ENCODE data around the gene SERF1A.
"Not testable (repeated sequence)": the region's sequence is repeated elsewhere in the genome, so short reads cannot be mapped to it uniquely, and the experiment has no call there.

Gene SERF1A

GRCh38 chr5:70900533-70901271 lies at the start of gene SERF1A:
Gene SERF1A, plus strand, starts transcription at chr5:70900669. Its CDS starts 201 bp downstream, at chr5:70900870.
- not testable (repeated sequence) for H3K4me3 Mint-ChIP-seq, H3K9me3 Mint-ChIP-seq, H3K27me3 Mint-ChIP-seq, H3K27ac Mint-ChIP-seq, H3K36me3 Mint-ChIP-seq, H3K4me1 Mint-ChIP-seq
- peak; percentile 97 for ATAC-seq

- H3K27me3 Mint-ChIP-seq, H3K9me3 Mint-ChIP-seq, ATAC-seq, H3K36me3 Mint-ChIP-seq, H3K4me1 Mint-ChIP-seq, H3K4me3 Mint-ChIP-seq, H3K27ac Mint-ChIP-seq: not testable (repeated sequence)
These were observed 33.7 kb upstream of the SERF1A start for GRCh38 chr5:70866778-70867177.

- ATAC-seq, result not testable (repeated sequence)
These were observed 29.8 kb upstream of the SERF1A start for GRCh38 chr5:70870626-70871025.

DNA sequence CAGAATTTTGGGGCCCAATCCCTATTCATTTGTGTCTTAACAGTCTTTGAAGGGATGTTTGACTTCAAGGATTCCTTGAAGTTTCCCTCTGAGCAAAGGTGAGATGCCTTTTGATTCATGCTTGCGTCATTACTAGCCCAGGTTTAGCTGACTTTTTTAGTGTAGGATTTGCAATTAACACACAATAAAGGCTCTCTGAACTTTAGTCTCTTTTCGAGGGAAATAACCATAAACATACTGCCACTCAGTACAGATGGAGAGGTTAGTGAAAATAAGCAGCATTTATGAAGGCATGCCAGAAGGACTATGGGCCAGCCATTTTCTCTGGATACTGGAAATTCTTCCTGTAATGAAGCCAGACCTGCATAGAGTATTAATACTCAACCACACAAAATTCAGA lies 4.4 kb upstream of the SERF1A start:
- H3K4me1 Mint-ChIP-seq, H3K4me3 Mint-ChIP-seq, H3K9me3 Mint-ChIP-seq, ATAC-seq, H3K27me3 Mint-ChIP-seq, H3K27ac Mint-ChIP-seq, H3K36me3 Mint-ChIP-seq: not testable (repeated sequence)

More at GRCh38 chr5:70870626-70871025, 29.8 kb upstream of the SERF1A start:
- H3K9me3 Mint-ChIP-seq, H3K27me3 Mint-ChIP-seq, H3K4me3 Mint-ChIP-seq, H3K27ac Mint-ChIP-seq, H3K36me3 Mint-ChIP-seq, H3K4me1 Mint-ChIP-seq: not testable (repeated sequence)

DNA sequence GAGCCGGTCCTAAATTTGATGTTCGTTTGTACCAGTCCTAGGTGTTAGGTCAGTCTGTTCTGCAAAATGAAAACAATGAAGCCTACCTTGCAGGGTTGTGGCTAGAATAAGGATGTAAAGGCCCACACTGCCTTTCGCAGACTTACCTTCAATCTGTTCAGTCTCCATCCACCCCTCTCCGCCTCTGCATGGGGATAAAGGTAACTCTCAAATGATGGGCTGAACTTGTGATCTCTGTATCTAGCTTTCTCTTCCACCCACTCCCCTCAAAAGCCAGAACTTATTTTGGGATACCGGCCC lies 753 bp downstream of the SERF1A start:
- not testable (repeated sequence) for H3K36me3 Mint-ChIP-seq, H3K4me1 Mint-ChIP-seq, H3K4me3 Mint-ChIP-seq, H3K27me3 Mint-ChIP-seq, H3K9me3 Mint-ChIP-seq, H3K27ac Mint-ChIP-seq
- ATAC-seq, result peak; percentile 67

DNA sequence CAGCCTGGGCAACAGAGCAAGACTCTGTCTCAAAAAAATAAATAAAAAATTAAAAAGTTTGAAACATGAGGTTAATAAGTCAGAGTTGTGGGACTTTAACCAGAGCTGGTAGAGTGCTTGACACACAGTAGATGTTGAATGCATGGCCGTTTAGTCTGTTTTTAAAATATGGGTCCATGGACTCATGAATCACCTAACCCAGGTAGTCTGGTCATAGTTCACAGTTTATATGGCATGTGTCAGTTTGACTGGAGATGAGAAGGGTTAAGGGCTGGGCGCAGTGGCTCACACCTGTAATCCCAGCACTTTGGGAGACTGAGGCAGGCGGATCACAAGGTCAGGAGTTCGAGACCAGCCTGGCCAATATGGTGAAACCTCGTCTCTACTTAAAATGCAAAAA lies 6.2 kb downstream of the SERF1A start:
- H3K4me3 Mint-ChIP-seq, H3K4me1 Mint-ChIP-seq, ATAC-seq, H3K9me3 Mint-ChIP-seq, H3K27ac Mint-ChIP-seq, H3K36me3 Mint-ChIP-seq, H3K27me3 Mint-ChIP-seq: not testable (repeated sequence)

DNA sequence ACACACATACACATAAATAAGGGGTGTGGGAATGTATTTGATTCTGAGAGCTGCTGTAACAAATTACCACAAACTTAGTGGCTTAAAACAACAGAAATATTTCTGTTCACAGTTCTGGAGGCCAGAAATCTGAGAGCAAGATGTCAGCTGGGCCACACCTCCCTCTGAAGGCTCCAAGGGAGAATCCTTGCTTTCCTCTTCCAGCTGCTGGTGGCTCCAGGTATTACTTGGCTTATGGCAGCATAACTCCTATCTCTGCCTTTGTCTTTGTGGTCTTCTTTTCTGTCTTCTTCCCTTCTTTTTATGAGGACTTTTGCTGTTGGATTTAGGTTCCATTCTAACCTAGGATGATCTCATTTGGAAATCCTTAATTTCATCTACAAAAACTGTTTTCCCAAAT lies 16.4 kb downstream of the SERF1A start:
- not testable (repeated sequence) for H3K27me3 Mint-ChIP-seq, H3K9me3 Mint-ChIP-seq, H3K36me3 Mint-ChIP-seq, H3K4me3 Mint-ChIP-seq, ATAC-seq, H3K4me1 Mint-ChIP-seq, H3K27ac Mint-ChIP-seq

GRCh38 chr5:70925211-70925562 lies 24.7 kb downstream of the SERF1A start:
- H3K4me1 Mint-ChIP-seq, H3K9me3 Mint-ChIP-seq, H3K27me3 Mint-ChIP-seq, H3K27ac Mint-ChIP-seq, H3K4me3 Mint-ChIP-seq, H3K36me3 Mint-ChIP-seq: not testable (repeated sequence)
- peak; percentile 67 for ATAC-seq

GRCh38 chr5:70931709-70932368 lies 31.4 kb downstream of the SERF1A start:
- not testable (repeated sequence) for H3K27me3 Mint-ChIP-seq, ATAC-seq, H3K4me1 Mint-ChIP-seq, H3K4me3 Mint-ChIP-seq, H3K27ac Mint-ChIP-seq, H3K36me3 Mint-ChIP-seq, H3K9me3 Mint-ChIP-seq

DNA sequence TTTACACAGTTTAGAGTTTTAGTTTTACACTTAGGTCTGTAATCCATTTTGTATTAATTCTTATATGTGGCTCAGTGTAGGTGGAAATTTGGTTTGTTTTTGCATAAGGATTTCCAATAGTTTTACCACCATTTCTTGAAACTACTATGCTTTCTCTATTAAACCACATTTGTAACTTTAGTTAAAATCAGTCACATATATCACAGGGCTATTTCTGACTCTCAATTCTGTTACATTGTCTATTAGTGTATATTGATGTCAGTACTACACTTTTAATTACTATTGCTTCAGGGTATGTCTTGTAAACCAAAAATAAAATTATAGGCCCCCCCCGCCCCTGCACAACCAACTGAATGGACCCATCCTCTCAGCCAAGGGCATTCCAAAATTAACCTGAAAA lies 32.1 kb downstream of the SERF1A start:
- not testable (repeated sequence) for H3K9me3 Mint-ChIP-seq, H3K36me3 Mint-ChIP-seq, H3K4me3 Mint-ChIP-seq, H3K27me3 Mint-ChIP-seq, H3K27ac Mint-ChIP-seq, H3K4me1 Mint-ChIP-seq, ATAC-seq

DNA sequence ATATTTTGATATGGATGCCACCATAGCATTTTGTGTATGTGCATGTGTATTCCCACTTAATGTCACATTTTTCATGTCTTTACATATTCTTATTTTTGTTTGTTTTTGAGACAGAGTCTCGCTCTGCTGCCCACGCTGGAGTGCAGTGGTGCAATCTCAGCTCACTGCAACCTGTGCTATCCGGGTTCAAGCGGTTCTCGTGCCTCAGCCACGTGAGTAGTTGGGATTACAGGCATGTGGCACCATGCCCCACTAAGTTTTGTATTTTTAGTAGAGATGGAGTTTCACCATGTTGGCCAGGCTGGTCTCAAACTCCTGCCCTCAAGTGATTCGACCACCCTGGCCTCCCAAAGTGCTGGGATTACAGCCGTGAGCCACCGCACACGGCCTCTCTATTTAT lies 52.6 kb downstream of the SERF1A start:
- not testable (repeated sequence) for ATAC-seq, H3K4me1 Mint-ChIP-seq, H3K27me3 Mint-ChIP-seq, H3K27ac Mint-ChIP-seq, H3K36me3 Mint-ChIP-seq, H3K9me3 Mint-ChIP-seq, H3K4me3 Mint-ChIP-seq

Data from stimulated activated memory B cell treated with anti-CD40 and anti-IgM and Interleukin-4, amounts not matched to agents 10 μg/mL and 1 μg/mL and 100 μg/mL, for 72 hours (primary cell).